ENCODE measurements around the gene NEMP1.

The NEMP1 gene

DNA sequence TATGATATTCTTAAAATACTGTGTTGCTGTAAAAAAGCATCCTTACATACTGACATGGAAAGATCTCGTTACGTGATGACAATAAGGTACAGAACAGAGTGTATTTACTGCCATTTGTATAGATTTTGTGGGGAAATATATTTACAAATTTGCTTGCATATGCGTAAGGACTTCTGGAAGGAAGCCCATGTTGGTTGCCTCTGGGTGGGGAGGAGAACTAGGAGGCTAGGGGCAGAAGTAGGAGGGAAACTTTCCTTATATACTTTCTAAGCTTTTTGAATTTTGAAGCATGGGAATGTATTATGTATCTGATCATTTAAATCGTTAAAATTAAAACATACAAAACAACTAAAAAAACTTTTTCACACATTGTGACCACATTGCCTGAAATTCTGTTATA, 38.4 kb downstream of the NEMP1 start:
- no peak for DNase-seq (ENCODE audit: low read depth, low spot score)
- no peak overlapping the region for H3K4me3 ChIP-seq (ENCODE audit: low read depth, low read length)
- TF ChIP-seq, protein P1, sequence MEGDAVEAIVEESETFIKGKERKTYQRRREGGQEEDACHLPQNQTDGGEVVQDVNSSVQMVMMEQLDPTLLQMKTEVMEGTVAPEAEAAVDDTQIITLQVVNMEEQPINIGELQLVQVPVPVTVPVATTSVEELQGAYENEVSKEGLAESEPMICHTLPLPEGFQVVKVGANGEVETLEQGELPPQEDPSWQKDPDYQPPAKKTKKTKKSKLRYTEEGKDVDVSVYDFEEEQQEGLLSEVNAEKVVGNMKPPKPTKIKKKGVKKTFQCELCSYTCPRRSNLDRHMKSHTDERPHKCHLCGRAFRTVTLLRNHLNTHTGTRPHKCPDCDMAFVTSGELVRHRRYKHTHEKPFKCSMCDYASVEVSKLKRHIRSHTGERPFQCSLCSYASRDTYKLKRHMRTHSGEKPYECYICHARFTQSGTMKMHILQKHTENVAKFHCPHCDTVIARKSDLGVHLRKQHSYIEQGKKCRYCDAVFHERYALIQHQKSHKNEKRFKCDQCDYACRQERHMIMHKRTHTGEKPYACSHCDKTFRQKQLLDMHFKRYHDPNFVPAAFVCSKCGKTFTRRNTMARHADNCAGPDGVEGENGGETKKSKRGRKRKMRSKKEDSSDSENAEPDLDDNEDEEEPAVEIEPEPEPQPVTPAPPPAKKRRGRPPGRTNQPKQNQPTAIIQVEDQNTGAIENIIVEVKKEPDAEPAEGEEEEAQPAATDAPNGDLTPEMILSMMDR (IDR thresholded peaks at IDR 0.05; ENCODE audit: low read depth, low read length) = no peak
- in situ Hi-C loops (cut with HindIII; ENCODE audit: low sequenced_read_pairs) = no loop called here

DNA sequence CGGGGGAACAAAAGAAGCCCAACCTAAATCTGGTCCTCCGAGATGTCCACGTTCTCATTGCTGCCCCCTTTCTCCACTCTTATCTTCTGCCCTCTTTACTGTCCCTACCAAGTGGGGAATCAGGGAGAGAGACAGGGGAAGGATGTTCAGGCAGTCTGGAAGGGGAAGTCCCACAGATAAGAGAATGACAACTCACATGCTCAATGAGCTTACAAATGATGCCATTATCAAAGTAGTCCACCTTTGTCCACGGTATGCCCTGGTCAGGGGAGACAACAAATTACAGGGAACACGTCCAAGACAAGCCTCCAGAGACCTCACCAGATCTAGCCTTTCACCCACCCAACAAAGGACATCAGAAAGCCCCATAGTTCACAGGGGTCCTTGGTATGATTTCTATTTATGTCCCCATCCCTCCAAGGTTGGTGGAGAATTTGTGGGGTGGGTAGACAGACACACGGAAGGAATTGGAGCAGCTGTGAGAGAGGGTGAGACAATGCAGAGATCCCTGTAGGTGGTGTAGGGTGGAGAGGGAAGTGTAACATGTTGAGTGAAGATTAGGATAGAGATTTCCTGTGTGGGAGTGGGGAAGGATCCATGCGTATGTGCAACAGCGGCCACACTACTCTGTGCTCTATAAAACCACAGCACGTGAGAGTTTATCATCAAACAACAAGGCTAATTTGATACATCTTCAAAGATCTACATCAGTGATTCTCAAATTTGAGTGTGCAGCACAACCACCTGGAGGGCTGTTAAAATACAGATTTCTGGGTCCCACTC, 39.4 kb downstream of the NEMP1 start:
- in situ Hi-C loops (cut with HindIII; ENCODE audit: low sequenced_read_pairs) = no loop called here
- TF ChIP-seq, protein P1 (IDR thresholded peaks at IDR 0.05; ENCODE audit: low read depth, low read length) = no peak
- H3K4me3 ChIP-seq (ENCODE audit: low read depth, low read length) = no peak overlapping the region
- no peak for DNase-seq (ENCODE audit: low read depth, low spot score)

- in situ Hi-C loops (cut with HindIII; ENCODE audit: low sequenced_read_pairs) = no loop called here
- H3K4me3 ChIP-seq (ENCODE audit: low read depth, low read length) = no peak overlapping the region
- TF ChIP-seq, protein P1 (IDR thresholded peaks at IDR 0.05; ENCODE audit: low read depth, low read length) = no peak
- no peak for DNase-seq (ENCODE audit: low read depth, low spot score)
Observed at GRCh38 chr12:57037264-57037663, 41.3 kb downstream of the NEMP1 start.

- DNase-seq (ENCODE audit: low read depth, low spot score) = no peak
- in situ Hi-C loops (cut with HindIII; ENCODE audit: low sequenced_read_pairs) = no loop called here
- H3K4me3 ChIP-seq (ENCODE audit: low read depth, low read length) = no peak overlapping the region
- TF ChIP-seq, protein P1 (IDR thresholded peaks at IDR 0.05; ENCODE audit: low read depth, low read length) = no peak
Observed at GRCh38 chr12:57033431-57033830, 45.2 kb downstream of the NEMP1 start.

GRCh38 chr12:57031789-57032188, 46.8 kb downstream of the NEMP1 start:
- no peak for DNase-seq (ENCODE audit: low read depth, low spot score)
- TF ChIP-seq, protein P1 (IDR thresholded peaks at IDR 0.05; ENCODE audit: low read depth, low read length) = no peak
- H3K4me3 ChIP-seq (ENCODE audit: low read depth, low read length) = no peak overlapping the region
- in situ Hi-C loops (cut with HindIII; ENCODE audit: low sequenced_read_pairs) = no loop called here

DNA sequence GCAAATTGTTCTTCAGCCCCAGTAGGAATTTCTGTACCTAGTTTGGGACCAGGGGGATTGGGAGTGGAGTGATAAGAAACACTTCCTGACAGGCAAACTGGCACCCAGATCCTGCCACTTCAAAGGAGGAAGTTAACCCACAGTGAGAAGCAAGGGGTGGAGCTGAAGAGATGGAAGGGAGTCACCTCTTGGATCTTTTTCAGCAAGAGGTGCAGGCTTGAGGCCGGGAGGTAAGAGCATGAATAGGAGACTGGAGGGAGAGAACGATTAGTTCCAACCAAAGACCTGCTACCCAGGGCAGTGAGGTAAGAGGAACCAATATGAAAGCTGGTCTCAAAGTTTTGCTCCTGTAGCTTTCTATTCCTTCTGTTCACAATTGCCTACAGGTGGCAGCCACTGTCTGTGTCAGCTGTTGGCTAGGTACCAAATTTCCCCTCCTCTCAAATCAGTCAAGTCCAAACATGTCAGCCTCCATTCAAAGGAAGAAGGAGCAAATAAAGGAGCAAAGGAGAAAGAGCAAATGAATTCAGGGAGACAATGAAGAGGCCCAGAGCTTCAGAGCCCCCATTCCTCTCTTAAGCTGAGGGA, 47.4 kb downstream of the NEMP1 start:
- in situ Hi-C loops (cut with HindIII; ENCODE audit: low sequenced_read_pairs) = no loop called here
- H3K4me3 ChIP-seq (ENCODE audit: low read depth, low read length) = no peak overlapping the region
- no peak for DNase-seq (ENCODE audit: low read depth, low spot score)
- TF ChIP-seq, protein P1 (IDR thresholded peaks at IDR 0.05; ENCODE audit: low read depth, low read length) = no peak
